Effector CD8-positive, alpha-beta T cell (primary cell): ENCODE measurements around the gene RGS8.
"Not testable (repeated sequence)": the region's sequence is repeated elsewhere in the genome, so short reads cannot be mapped to it uniquely, and the experiment has no call there.

Experiments used
- DNase-seq: peaks from one replicate; lab custom pipeline; 2025; lab: John Stamatoyannopoulos, UW

The RGS8 gene

DNA sequence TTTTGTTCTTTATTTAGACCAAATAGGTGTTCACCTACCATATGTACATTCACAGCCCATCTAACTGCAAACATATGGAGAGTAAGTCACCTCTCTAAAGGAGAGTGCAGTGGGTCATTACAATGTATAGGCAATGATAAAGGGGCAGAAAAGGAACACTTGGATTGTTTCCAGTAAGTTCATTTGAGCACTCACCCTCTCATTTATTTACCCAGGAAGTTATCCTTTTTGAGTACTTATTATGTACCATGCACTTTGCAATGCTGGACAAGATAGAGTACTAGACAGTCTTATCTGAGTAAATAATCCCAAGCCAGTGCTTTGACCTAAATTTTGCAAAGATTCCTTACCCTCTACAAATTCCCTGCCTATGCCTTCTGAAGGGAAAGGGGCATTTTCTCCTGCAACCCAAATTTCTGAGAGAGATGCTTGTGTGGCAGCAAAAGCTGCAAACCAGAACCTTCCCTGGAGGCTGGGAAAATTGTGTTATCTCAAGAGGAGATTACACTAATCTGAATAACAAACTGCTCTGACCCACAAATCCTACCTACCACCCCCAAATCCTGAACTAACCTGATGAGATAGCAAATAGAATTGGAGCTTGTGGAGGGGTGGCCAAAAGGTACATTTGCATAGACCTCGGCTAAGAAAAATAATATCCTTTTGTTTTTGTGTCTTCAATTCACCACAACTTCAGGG lies 18.6 kb upstream of the RGS8 start:
- DNase-seq = no peak

DNA sequence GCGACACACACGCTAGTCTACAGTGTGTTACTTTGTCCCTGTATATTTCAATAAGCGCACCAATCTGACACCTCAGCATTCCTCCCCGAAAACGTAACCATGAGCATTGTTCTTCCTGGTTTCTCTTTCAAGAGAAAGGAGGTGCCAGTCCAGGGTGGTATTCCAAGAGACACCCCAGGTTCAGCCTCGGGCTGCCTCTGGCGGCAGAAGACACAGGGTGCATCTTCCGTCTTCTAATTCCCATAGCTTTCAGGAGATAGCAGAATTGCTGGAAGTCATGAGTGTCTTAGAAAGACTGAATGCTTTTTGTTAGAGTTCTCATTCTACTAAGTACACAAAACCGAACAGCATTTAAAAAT lies 15.9 kb upstream of the RGS8 start:
- no peak for DNase-seq

DNA sequence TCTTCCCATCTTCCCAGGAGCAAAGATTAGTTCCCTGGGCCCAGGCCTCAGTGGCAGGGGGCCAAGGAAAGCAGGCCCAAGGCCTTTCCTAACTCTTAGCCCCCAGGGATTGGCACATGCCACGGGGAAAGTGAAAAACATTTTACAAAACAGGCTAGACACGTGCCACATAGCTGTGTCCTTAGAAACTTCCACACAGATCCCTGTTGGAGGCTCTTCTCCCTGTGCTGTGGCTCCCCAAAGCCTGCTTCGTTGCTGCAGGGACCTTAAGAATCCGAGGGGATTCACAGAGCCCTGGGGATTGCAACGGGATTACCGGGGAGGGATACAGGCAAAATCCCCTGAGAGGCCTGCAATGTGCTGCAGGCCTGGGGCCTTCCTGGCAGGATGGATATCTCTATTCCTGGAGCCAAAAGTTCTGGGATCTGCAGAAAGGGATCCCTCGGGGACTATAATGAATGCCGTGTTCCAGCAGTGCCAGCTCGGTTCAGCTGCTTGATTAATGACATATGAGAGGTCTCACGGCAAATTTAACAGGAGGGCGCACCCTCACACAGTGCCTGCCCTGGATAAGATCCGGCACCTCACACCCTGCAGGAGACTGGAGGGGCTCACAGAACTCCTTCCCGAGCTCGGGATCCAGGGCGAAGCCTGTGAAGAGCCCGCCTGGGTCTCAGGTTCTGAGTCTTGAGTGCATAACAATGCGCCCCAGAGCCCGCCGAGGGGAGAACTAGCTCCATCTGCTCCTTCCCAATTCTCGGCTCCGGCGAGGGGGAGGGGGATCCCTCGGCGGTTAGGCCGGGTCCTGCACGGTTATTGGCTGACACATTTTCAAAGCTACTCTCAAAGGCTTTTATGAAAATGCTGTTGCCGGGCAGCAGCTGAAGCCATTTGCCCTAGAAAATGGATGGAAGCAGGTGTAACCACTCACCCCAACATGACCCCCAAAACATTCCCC lies 15.3 kb upstream of the RGS8 start:
- no peak for DNase-seq

DNA sequence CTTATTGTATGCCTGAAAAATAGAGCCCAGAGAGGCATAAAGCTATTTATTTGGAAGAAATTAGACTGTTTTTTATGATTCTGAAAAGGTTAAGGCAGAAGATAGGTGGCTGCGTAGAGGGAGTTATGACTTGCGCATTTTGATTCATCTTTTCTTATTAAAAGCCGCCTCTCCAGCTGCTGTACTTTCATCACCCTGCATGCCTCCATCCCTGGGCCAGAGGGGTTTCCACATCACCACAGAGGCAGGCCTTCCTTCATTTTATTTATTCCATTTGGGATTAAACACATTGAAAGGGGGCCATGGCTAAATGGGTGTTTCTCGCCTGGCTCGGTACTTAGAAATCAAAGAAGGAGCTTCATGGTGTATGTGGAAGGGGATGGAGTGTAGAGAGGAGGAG lies 14.6 kb upstream of the RGS8 start:
- no peak for DNase-seq

DNA sequence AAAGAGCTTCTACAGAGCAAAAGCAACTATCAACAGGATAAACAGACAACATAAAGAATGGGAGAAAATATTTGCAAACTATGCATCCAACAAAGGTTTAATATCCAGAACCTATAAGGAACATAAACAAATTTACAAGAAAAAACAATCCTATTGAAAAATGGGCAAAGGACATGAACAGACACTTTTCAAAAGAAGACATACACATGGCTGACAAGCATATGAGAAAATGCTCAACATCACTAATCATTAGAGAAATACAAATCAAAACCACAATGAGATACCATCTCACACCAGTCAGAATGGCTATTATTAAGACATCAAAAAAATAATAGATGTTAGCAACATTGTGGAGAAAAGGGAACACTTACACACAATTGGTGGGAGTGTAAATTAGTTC lies 8.8 kb upstream of the RGS8 start:
- DNase-seq = not testable (repeated sequence)

DNA sequence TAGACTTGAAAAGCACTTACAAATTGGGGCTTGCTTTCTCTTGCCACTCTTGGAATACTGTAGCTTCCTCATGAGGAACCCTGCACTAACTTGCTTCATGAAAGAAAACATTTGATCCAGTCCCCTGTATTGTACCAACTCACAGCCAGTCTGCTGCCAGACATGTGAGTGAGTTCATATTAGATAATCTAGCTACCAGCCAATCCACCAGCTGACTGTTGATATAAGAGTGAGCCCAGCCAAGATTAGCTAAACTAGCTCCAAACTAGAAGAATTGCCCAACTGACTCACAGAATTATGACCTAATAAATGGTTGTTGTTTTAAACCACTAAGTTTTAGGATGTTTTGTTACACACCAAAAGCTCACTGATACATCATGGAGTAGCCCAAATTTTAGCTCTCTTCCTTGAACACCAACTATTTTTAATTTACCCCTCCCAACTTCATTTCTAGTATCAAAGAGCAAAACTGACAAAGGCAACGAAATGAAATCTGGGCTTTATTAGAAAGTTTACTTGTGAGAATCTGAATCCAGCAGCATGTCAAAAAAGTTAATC lies 6.6 kb upstream of the RGS8 start:
- DNase-seq = no peak

DNA sequence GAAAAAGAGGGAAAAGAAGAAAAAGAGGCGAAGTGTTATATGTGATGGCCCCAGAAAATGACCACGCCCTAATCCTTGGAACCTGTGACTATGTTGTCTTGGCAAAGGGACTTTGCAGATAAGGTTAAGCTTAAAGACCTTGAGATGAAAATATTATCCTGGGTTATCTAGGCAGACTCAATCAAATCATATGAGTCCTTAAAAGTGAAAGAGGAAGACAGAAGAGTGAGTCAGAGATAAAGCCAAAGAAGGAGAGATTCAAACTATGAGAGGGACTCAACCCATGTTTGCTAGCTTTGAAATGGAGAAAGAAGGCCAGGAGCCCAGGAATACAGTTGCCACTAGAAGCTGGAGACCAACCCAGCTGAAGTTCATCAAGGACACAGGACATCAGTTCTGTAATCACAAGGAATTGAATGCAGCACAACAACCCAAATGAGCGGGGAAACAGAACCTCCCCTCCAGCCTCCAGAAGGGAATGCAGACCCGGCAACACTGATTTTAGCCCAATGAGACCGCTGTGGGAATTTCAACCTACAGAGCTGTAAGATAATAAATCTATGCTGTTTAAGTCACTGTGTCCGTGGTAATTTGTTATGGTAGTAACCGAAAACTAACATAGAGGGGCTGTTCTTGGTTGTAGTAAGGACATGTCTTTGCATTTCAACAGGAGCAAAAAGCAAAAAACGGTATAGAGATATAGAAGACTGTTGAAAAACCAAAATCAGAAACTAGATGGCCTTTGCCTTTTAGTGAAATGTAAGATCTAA lies 4.2 kb upstream of the RGS8 start:
- DNase-seq = no peak

DNA sequence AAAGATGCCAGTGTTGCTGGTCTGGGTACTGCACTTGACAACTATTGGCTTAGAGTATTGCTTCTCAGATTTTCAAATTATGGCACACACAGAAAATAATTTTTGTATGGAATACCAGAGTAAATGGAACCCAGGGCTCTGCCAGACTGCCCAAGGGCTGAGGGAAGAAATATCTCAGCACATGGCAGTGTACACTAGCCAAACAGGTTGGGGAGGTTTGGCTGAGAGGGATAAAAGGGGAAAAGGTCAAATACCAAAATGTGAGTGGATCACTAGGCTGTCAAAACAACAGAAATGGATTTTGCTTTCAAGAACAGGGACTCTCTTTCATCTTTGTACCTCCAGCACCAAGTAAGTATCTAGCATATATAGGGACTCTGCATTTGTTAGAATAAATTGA lies 3.0 kb upstream of the RGS8 start:
- no peak for DNase-seq

DNA sequence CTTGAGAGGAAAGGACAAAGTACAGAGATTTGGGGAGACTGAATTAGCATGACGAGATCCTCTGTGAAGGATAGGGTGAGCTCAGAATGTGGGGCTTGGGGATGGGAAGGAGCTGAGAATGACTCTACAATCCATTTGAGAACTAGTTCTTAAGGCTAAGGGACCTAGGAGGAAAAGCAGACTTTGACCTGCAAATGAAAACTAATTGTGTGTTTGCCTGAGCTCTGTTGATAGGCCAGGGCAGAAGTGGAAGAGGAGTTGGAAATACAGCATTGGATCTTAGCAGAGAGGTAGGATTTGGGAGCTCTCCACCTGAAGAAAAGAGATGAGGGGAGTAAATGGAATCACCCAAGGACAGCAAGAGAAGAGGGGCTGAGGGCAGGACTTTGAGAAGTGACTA lies 2.1 kb upstream of the RGS8 start:
- no peak for DNase-seq

DNA sequence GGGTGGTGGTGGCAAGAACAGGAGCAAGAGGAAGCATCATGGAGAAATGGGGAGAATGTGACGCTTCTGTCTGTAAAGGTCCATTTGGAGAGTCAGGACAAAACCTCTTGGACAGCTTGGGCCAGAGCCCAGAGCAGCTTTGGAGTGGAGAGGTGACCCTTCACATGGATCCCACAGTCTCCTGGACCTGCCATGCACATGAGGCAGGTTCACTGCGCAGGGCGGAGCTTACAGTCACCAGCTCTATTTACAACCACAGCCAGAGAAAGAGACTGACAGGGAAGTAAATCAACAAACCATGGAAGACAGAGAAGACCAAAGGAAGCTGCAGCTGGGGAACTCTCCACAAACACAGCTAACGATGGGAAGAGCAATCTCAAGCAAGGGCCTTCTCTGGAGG lies 828 bp upstream of the RGS8 start:
- DNase-seq = no peak

DNA sequence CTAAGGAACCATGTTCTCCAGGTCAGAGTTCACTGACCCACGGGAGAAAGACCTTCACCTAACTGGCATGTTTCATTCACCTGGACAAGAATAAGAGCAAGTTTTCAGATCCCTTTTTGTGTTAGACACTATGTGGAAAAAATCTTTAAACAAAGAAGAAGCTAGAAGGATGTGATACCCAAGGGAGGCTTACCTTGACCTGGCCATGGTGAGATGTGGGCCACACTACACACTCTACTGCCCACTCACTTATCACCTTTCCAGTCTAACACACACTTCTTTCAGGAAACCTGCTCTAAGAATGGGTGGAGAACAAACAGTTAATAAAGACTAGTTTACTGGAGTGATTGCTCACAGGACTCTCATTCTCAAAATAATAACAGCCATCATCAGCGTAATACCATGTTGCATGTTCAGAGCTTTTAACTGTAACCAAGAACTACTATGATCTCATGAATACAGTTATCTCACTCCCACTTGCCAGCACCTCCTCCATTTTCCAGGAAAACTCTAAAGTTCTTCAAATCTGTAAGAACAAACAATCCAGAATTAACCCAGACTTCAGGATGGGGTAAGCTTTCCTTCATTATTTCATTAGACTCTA lies 1.4 kb downstream of the RGS8 start:
- no peak for DNase-seq

DNA sequence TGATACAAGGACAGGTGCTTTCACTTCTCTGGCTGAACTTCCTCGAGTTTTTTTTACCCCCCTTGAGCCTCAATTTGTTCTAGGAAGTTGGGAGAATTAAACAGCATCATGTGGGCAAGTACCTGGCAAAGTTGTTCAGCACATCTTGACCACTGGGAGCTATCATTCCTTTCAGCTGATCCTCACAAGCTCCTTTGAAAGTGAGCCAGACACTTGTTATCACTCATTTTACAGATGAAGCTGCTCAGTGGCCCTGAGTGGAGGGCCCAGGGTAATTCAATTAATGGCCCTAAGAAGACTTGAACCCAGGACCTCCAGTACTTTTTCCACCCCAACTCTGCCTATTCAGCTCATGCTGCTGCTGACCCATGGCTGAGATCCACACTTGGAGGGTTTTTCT lies 2.0 kb downstream of the RGS8 start:
- DNase-seq = no peak

DNA sequence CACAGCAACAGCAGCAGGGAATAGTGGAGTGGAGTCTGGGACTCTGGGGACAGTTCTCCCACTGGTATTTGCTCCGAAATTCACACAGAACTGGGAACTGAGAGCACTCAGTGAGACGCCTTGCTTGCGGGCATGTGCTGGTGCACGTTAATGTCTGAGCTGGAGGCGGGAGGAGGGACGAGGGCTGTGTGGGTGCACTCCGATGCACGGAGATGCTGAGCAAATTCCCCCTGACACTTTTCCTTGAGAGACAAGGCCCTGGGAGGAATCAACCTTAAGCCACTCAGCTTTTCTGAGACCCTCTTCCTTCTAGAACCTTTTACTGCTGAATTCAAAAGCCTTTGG lies 2.8 kb downstream of the RGS8 start:
- no peak for DNase-seq

DNA sequence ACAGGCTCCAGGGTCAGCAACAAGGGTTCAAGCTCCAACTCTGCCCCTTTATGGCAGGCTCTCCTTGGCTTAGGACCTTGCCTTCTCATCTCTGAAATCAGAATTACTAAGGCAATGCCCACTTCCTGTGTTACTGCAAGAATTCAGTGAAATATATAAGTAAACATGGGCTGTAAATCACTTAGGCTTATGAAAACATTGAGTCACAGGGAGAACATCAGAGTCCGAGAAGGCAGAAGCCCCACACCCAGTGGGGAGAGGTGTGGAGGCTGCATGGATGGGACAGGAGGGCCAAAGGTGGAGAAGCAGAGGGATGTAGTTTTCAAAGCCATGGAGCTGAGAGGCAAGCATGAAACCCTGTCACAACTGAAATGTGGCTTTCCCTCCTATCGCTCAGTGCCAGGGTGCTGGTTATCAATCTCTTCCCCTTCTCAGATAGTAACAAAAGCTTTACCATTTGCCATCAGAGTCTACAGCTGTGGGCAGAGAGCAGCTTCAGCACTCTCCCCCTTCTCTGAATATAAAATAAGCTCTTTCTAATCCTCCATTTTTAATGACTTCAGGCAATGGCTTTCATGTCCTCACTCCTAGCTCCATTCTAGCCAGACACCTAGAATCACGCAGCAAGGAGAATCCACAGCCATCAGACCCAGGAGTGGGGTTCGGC lies 3.4 kb downstream of the RGS8 start:
- no peak for DNase-seq

DNA sequence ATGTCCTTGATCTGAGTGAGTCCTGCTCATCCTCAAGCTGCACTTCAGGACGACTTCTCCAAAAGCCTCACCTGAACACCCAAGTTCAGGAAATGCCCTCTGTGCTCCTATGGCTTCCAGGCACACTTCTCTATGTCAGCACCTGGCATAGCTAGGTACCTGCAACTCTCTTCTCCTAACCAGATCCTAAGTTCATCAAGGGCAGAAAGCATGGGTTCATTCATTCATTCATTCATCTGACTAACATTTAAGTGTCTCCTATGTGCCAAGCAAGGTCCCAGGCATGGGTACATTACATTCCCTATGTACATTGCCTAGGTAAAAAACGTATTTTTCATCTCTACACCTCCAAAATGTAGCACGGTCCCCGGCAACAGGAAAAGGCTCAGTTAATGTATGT lies 4.0 kb downstream of the RGS8 start:
- DNase-seq = no peak

DNA sequence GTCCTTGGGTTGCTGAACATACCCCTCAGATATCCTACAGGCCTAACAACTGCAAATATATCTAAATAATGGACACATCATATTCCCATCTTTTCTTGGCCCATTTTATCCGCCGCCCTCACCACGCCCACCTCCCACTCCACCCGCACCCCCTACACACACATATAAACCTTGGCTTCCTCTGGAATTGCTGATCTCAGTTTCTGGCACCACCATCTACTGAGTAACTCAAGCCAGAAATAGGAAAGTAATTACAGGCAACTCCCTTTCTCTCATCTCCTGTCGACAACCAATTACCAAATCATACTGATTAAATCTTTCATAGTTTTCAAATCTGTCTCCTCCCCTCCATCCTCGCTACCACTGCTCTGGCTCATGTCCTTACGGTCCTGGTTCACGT lies 4.7 kb downstream of the RGS8 start:
- DNase-seq = no peak

DNA sequence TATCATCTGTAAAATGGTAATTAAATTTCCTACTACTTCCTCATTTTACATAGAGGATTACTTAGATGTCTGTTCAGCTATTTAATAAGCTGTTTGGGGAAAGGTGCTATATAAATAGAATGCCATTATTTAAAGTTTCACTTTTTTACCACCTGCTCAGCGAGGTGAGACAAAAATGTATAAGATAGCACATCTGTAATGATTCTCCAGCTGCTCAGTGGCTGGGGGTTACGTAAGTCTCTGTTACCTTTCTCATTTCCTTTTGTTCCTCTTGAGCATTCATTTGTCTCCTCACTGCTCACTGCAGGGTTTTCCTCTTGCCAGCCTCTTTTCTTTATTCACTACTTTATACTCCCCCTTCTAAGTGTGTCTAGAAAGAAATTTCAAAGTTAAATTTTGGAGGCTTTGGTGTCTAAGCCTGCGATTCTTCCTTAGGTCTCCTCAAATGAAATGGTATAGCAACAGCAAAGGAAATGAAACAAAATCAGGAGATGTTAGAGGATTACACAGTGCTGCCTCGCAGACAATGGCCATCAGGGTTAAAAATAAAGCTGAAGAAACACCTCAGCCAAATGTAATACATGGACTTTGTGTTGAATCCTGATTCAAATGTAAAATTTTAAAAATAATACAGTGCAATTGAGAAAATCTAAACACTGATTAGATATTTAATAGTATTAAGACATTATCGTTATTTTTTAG lies 6.8 kb downstream of the RGS8 start:
- DNase-seq = no peak

DNA sequence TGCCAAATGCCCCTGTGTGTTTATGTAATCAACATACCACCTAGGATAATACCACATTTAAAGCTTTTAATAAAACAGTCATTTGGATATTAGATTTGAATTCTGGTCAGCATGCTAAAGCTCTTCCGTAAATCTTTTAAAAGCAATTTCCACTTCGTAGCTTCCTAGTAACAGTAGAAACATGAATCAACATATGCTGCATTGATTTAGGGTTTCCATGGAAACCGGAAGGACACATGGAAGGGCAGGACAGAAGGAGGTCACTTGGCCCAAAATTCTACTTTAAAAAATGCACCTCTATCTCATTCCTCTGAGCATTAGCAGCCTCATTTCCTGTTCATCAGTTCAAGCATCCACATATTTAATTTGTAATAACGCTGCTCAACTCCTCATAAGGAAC lies 8.1 kb downstream of the RGS8 start:
- no peak for DNase-seq

DNA sequence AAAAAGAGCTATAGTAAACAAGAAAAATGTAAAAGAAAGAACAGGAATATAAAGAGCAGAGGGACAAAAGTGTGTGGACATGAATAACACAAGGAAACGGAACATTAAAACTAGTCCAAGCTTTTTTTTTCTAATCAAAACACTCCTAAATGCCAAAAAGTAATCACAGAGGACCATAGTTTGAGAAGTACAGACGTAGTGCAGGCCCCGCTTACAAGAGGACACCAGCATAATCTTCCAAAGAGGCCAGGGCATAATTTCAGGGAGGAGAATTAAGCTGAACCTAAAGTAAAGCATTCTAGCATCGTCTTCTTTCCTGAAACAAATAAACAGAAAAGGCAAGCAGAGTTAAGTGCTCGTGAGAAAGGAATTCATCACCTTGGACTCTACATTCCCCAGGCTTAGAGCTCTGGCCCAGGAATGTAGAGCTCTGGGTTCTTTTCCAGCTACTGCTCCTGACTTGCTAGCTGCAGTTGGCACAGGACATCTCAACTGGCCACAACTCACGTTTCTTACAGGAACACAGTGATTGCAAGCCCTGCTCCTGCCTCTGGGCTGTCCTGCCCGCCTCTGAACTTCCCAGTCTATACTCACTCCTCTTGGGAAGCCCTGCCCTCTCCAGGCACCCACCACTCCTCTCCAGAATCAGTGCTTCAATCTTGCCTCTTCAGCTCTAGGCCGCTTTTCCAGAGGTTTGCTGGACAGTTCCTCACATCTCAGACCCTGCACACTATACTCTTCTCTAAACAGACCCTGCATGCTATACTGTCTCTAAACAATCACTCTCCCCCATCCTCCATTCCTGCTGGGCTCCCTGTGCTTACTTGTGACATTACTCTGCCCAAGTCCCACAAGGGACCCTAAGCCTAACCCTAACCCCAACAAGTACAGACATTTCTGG lies 9.8 kb downstream of the RGS8 start:
- no peak for DNase-seq

DNA sequence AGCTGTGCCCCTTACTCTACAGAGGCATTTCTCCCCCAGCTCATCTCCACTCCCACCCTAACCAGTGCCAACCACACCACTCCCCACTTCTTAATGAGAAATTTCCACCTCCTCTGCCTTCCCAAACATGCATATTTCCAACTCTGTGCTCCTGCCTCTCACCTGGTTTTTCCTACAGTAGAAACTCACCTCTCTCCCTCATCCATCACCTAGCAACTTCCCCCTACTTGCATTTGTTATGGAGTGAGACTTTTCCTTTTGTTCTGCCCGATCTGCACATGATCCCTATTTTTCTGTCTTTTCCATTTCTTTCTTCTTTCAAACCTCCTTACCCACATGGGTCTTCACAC lies 11.9 kb downstream of the RGS8 start:
- no peak for DNase-seq
